Measurements from ENCODE around the gene RAP1GAP2. TPM values are rescaled to one million over a fixed set of nuclear protein-coding genes. Genes with fewer than 3 reads are reported as not detected.

The RAP1GAP2 gene
- total RNA-seq, 4 donors from 2014 or later, result 30.6 to 60.2 (median 41.9) TPM

DNA sequence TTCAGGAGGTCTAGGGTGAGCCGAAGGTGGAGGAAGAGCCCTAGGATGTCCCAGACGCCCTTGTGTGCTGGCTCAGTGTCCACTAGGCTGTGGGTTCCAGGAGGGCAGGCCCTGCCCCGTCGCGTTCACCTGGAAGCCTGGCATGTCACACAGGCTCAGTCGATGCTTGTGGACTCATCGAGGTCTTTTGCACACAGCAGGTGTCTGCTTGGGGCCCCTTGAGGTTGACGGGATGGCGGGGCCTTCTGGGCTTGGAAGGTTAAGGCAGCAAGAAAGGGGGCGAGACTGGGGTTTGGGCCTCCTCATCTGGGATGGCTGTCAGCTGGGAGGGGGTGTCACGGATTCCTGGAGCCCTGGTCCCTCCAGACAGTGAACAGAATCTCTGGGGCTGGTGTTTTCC, 1.9 kb downstream of the RAP1GAP2 start:
- TF ChIP-seq, protein P1, sequence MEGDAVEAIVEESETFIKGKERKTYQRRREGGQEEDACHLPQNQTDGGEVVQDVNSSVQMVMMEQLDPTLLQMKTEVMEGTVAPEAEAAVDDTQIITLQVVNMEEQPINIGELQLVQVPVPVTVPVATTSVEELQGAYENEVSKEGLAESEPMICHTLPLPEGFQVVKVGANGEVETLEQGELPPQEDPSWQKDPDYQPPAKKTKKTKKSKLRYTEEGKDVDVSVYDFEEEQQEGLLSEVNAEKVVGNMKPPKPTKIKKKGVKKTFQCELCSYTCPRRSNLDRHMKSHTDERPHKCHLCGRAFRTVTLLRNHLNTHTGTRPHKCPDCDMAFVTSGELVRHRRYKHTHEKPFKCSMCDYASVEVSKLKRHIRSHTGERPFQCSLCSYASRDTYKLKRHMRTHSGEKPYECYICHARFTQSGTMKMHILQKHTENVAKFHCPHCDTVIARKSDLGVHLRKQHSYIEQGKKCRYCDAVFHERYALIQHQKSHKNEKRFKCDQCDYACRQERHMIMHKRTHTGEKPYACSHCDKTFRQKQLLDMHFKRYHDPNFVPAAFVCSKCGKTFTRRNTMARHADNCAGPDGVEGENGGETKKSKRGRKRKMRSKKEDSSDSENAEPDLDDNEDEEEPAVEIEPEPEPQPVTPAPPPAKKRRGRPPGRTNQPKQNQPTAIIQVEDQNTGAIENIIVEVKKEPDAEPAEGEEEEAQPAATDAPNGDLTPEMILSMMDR (IDR thresholded peaks at IDR 0.05), result no peak
- no peak for TF ChIP-seq POLR2A (IDR thresholded peaks at IDR 0.05)
- H3K27ac ChIP-seq, result no peak overlapping the region
- no peaks in the 10 kb centered on the region for H3K9me3 ChIP-seq
- H3K36me3 ChIP-seq, result no peaks in the 10 kb centered on the region
- H3K27me3 ChIP-seq, result no peaks in the 10 kb centered on the region
- no peak overlapping the region for H3K4me3 ChIP-seq
- DNase-seq, result no peak
- peaks cover 0 to 23% (median 19%) of the 10 kb centered on the region in 4 donors for H3K4me1 ChIP-seq

- Histone ChIP-seq H3K4me1 (peaks cover 0 to 23% (median 19%) of the 10 kb centered on the region in 4 donors), H3K36me3 (no peaks in the 10 kb centered on the region), H3K9me3 (no peaks in the 10 kb centered on the region), H3K27ac (no peak overlapping the region), H3K27me3 (no peaks in the 10 kb centered on the region), H3K4me3 (no peak overlapping the region)
- no peak for DNase-seq
- TF ChIP-seq, protein P1 (IDR thresholded peaks at IDR 0.05), result no peak
- no peak for TF ChIP-seq POLR2A (IDR thresholded peaks at IDR 0.05)
These were observed 2.4 kb downstream of the RAP1GAP2 start for GRCh38 chr17:2798678-2799077.

- H3K4me1 ChIP-seq, result peaks cover 0 to 23% (median 19%) of the 10 kb centered on the region in 4 donors
- TF ChIP-seq, protein P1 (IDR thresholded peaks at IDR 0.05), result no peak
- TF ChIP-seq POLR2A (IDR thresholded peaks at IDR 0.05), result no peak
These were observed 3.4 kb downstream of the RAP1GAP2 start for GRCh38 chr17:2799653-2800052.

DNA sequence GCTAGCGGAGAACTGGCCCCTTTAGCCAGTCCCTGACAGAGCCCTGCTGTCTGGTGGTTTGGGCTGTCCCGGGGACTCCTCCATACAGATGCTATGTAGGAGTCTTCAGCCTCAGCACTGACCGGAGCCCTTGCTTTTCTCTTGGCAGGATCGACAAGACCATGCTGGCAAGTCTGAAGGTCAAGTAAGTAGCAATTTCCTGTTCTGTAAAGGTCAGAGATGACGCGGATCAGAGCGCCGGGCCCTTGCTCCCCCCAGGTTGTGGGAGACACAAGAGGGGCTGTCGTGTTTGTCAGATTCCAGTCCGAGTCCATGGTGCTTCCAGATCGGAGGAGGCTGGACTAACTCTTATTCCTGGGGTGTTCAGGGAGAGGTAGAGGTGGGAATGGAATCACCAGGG, 4.1 kb downstream of the RAP1GAP2 start:
- Histone ChIP-seq H3K4me3 (no peak overlapping the region), H3K36me3 (no peaks in the 10 kb centered on the region), H3K4me1 (peaks cover 0 to 23% (median 16%) of the 10 kb centered on the region in 4 donors), H3K27me3 (no peaks in the 10 kb centered on the region), H3K9me3 (no peaks in the 10 kb centered on the region), H3K27ac (no peak overlapping the region)
- TF ChIP-seq POLR2A (IDR thresholded peaks at IDR 0.05), result no peak
- TF ChIP-seq, protein P1 (IDR thresholded peaks at IDR 0.05), result no peak
- no peak for DNase-seq

More at GRCh38 chr17:2799653-2800052, 3.4 kb downstream of the RAP1GAP2 start:
- H3K36me3 ChIP-seq, result no peaks in the 10 kb centered on the region
- no peak overlapping the region for H3K4me3 ChIP-seq
- no peaks in the 10 kb centered on the region for H3K27me3 ChIP-seq
- DNase-seq, result no peak
- H3K9me3 ChIP-seq, result no peaks in the 10 kb centered on the region
- H3K27ac ChIP-seq, result no peak overlapping the region

- no peak for DNase-seq
- TF ChIP-seq POLR2A (IDR thresholded peaks at IDR 0.05), result no peak
- TF ChIP-seq, protein P1 (IDR thresholded peaks at IDR 0.05), result no peak
- Histone ChIP-seq H3K27ac (no peak overlapping the region), H3K4me1 (peaks cover 0 to 22% (median 4%) of the 10 kb centered on the region in 4 donors), H3K36me3 (no peaks in the 10 kb centered on the region), H3K4me3 (no peak overlapping the region), H3K27me3 (no peaks in the 10 kb centered on the region), H3K9me3 (no peaks in the 10 kb centered on the region)
These were observed 5.6 kb downstream of the RAP1GAP2 start for GRCh38 chr17:2801841-2802240.

DNA sequence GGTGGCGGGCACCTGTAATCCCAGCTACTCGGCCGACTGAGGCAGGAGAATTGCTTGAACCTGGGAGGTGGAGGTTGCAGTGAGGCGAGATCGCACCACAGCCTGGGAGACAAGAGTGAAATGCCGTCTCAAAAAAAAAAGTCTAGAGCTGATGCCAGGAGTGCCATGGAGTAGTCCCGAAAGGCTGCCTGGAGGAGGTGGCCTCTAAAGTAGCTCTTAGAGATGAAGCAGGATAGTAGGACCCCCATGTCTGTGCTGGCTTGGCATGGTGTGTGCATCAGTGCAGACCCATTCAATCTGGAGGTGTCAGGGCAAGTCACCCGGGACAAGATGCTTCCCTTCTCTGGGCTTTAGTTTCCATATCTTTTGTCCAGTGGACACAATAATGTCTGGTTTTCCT, 6.3 kb downstream of the RAP1GAP2 start:
- H3K4me3 ChIP-seq, result no peak overlapping the region
- H3K27me3 ChIP-seq, result no peaks in the 10 kb centered on the region
- no peak overlapping the region for H3K27ac ChIP-seq
- no peak for DNase-seq
- no peak for TF ChIP-seq POLR2A (IDR thresholded peaks at IDR 0.05)
- TF ChIP-seq, protein P1 (IDR thresholded peaks at IDR 0.05), result no peak
- no peaks in the 10 kb centered on the region for H3K36me3 ChIP-seq
- peaks cover 0 to 20% (median 1%) of the 10 kb centered on the region in 4 donors for H3K4me1 ChIP-seq
- H3K9me3 ChIP-seq, result no peaks in the 10 kb centered on the region

Data from Peyer's patch (tissue), 4 donors.